ENCODE data around the gene KCNJ11. TPM values are rescaled to one million over a fixed set of nuclear protein-coding genes. Genes with fewer than 3 reads are reported as not detected.

The KCNJ11 gene
- total RNA-seq, 1 experiment from 2014 or later, result 0.54 TPM

GRCh38 chr11:17343257-17343656 is 45.2 kb downstream of the KCNJ11 start:
- ChIA-PET CTCF (no interaction called here), POLR2A (no interaction called here)
- no peak for DNase-seq (ENCODE audit: unreplicated experiment)
- no peak overlapping the region for H3K4me3 Mint-ChIP-seq (ENCODE audit: unreplicated experiment)
- no peaks in the 10 kb centered on the region for H3K27me3 Mint-ChIP-seq (ENCODE audit: insufficient read depth, unreplicated experiment)
- no peaks in the 10 kb centered on the region for H3K9me3 Mint-ChIP-seq (ENCODE audit: unreplicated experiment)
- no peak for TF ChIP-seq CTCF (IDR thresholded peaks at IDR 0.05; ENCODE audit: unreplicated experiment)
- intact Hi-C loops (cut with micrococcal nuclease), result no loop called here
- no peak overlapping the region for H3K27ac Mint-ChIP-seq (ENCODE audit: low read depth, unreplicated experiment)
- no TSS peak for BruUV-seq (replicated peaks)
- H3K4me1 Mint-ChIP-seq (ENCODE audit: insufficient read depth, unreplicated experiment), result no peaks in the 10 kb centered on the region
- no peaks in the 10 kb centered on the region for H3K36me3 Mint-ChIP-seq (ENCODE audit: insufficient read depth, unreplicated experiment)

Other genes starting within 250 kb of the KCNJ11 start
- 51.7 and 58.1 TPM in 2 replicates for gene PIK3C2A, start 180.7 kb downstream of the KCNJ11 start, total RNA-seq (2022)
- gene NUCB2, start 111.9 kb downstream of the KCNJ11 start, total RNA-seq (2022), result 89.4 and 137 TPM in 2 replicates
- 13.6 and 14.2 TPM in 2 replicates for gene NCR3LG1, start 36.9 kb downstream of the KCNJ11 start, total RNA-seq (2022)
- not detected in 2 replicates for gene ABCC8, start 88.2 kb upstream of the KCNJ11 start, total RNA-seq (2022)
- gene USH1C, start 155.8 kb upstream of the KCNJ11 start, total RNA-seq (2022), result not detected in 2 replicates
- not detected in 2 replicates for gene OTOG, start 158.6 kb upstream of the KCNJ11 start, total RNA-seq (2022)